ENCODE measurements around the gene MTM1.

- TF ChIP-seq TCF4 (CRISPR knock-in tag; IDR thresholded peaks at IDR 0.05; ENCODE audit: borderline replicate concordance) (no peak), PATZ1 (CRISPR knock-in tag; IDR thresholded peaks at IDR 0.05; ENCODE audit: borderline replicate concordance) (no peak), ZNF565 (CRISPR knock-in tag; conservative IDR thresholded peaks at IDR 0.05; ENCODE audit: low read depth) (no peak), GLIS3 (CRISPR knock-in tag; IDR thresholded peaks at IDR 0.05) (no peak), RARB (CRISPR knock-in tag; IDR thresholded peaks at IDR 0.05) (no peak), CREB5 (CRISPR knock-in tag; IDR thresholded peaks at IDR 0.05; ENCODE audit: low read depth) (no peak), ZFP3 (CRISPR knock-in tag; IDR thresholded peaks at IDR 0.05) (no peak), TSHZ2 (CRISPR knock-in tag; IDR thresholded peaks at IDR 0.05) (no peak), TOX (CRISPR knock-in tag; IDR thresholded peaks at IDR 0.05; ENCODE audit: borderline replicate concordance) (no peak), ESRRG (CRISPR knock-in tag; IDR thresholded peaks at IDR 0.05) (no peak), ZNF70 (CRISPR knock-in tag; IDR thresholded peaks at IDR 0.05) (no peak)
Measured at GRCh38 chrX:150540965-150541364, 27.5 kb upstream of the MTM1 start.
